HG03571 (cell line): ENCODE results near the gene MAPKAPK5.
A peak's percentile ranks its signal among the peaks of the same experiment; 100 is the strongest.
"Not testable (repeated sequence)": the region's sequence is repeated elsewhere in the genome, so short reads cannot be mapped to it uniquely, and the experiment has no call there.

Experiments used
- ATAC-seq: cut with Tn5 transposase; IDR thresholded peaks from one replicate; pipeline ENCODE4 v1.9.1; 2021; ENCODE audit not compliant: unreplicated experiment

The MAPKAPK5 gene

DNA sequence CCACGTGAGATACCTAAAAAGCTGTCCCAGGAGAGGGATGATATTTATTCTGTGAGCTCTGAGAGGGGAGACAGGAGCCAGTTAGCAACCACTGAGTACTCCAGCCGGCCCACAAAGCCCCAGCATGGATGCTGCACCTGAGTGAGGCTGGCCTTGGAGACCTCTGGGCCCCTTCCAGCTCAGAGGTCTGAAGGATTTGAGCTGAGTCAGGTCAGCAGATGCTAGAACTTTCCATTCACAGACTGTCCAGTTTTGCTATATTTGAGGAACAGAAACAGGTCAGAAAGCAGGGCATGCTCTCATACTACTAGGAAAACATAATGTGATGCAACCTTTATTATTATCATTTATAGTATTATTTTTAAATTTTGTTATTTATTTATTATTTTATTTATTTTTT lies 15.0 kb upstream of the MAPKAPK5 start:
- no peak for ATAC-seq

DNA sequence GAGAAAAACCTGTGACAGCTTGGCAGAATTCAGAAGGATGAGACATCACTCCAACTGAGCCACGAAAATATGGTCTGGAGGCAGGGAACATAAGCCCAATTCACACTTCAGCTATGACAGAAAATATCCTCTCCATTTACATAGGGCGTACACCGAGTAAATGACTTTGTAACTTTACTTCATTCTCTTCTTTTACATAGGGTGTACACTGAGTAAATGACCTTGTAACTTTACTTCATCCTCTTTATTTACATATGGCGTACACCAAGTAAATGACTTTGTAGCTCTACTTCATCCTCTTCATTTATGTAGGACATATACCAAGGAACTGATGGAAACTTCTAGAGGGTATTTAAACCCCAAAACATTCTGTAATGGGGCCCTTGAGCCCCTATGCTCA lies 14.1 kb upstream of the MAPKAPK5 start:
- ATAC-seq, result no peak

DNA sequence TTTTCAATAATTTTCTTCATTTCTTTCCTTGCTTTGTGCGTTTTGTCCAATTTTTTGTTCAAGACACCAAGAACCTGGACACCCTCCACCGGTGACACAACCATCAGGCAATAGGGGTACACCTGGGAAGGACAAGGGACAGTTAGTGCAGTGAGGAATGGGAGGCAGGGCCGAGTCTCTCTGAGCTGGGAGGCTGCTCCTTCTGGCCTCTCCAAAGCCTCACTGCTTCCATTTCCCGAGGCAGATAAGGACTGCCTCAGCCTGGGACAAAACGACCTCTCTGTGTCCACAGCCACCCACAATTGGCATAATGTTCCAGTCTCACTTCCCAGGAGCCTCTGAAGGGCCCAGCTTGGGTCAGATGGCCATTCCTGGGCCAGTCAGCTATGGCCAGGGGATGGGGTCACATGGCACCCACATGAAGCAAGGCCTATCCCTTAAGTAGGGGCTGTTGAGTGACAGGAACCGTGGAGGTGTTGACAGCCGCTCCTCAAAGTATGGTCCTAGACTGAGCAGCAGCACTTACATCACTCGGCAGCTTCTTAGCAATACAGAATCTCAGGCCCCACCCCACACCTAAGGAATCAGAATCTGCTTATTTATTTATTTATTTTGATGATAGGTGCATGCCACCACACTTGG lies 13.6 kb upstream of the MAPKAPK5 start:
- ATAC-seq, result no peak

DNA sequence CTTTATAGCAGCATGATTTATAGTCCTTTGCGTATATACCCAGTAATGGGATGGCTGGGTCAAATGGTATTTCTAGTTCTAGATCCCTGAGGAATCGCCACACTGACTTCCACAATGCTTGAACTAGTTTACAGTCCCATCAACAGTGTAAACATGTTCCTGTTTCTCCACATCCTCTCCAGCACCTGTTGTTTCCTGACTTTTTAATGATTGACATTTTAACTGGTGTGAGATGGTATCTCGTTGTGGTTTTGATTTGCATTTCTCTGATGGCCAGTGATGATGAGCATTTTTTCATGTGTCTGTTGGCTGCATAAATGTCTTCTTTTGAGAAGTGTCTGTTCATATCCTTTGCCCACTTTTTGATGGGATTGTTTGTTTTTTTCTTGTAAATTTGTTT lies 12.4 kb upstream of the MAPKAPK5 start:
- not testable (repeated sequence) for ATAC-seq

DNA sequence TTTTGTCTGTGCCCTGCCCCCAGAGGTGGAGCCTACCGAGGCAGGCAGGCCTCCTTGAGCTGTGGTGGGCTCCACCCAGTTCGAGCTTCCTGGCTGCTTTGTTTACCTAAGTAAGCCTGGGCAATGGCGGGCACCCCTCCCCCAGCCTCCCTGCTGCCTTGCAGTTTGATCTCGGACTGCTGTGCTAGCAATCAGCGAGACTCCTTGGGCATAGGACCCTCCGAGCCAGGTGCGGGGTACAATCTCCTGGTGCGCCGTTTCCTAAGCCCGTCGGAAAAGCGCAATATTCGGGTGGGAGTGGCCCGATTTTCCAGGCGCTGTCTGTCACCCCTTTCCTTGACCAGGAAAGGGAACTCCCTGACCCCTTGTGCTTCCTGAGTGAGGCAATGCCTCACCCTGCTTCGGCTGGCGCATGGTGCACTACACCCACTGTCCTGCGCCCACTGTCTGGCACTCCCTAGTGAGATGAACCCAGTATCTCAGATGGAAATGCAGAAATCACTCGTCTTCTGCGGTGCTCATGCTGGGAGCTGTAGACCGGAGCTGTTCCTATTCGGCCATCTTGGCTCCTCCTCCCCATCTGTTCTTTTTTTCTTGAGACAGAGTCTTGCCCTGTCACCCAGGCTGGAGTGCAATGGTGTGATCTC lies 7.2 kb upstream of the MAPKAPK5 start:
- not testable (repeated sequence) for ATAC-seq

DNA sequence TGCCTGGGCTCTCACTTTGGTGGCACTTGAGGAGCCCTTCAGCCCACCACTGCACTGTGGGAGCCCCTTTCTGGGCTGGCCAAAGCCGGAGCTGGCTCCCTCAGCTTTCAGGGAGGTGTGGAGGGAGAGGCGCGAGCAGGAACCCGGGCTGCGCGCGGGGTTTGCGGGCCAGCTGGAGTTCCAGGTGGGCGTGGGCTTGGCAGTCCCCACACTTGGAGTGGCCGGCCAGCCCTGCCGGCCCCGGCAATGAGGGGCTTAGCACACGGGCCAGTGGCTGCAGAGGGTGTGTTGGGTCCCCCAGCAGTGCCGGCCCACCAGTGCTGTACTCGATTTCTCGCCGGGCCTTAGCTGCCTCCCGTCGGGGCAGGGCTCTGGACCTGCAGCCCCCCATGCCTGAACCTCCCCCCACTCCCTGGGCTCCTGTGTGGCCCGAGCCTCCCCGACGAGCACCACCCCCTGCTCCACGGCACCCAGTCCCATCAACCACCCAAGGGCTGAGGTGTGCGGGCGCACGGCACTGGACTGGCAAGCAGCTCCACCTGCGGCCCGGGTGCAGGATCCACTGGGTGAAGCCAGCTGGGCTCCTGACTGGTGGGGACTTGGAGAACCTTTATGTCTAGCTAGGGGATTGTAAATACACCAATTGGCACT lies 6.4 kb upstream of the MAPKAPK5 start:
- ATAC-seq, result not testable (repeated sequence)

DNA sequence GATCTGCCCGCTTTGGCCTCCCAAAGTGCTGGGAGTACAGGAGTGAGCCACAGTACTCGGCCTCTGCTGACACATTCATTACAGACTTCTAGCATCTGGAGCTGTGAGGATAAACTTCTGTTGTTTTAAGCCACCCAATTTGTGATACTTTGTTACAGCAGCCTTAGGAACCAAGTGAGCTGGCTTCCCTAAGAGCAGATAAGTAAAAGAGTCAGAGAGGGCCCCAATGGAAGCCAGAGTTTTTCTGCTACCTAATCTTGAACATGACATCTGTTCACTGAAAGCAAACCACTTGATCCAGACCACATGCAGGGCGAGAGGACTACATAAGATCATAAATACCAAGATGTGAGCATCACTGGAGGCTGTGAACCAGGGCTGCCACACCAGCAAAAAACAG lies 3.7 kb upstream of the MAPKAPK5 start:
- ATAC-seq, result no peak

DNA sequence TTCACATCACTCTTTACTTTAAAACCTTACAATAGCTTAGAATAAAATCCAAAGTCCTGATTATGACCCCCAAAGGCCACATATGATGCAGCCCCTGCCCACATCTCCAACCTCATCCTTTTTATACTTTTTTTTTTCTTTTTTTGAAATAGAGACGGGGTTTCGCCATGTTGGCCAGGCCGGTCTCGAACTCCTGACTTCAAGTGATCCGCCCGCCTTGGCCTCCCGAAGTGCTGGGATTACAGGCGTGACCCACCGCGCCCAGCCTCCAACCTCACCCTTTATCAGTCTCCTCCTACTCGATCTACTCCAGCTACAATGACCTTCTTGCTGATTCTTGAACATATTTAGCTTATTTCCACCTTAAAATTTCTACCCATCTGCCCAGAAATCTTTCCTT lies 1.2 kb upstream of the MAPKAPK5 start:
- no peak for ATAC-seq

DNA sequence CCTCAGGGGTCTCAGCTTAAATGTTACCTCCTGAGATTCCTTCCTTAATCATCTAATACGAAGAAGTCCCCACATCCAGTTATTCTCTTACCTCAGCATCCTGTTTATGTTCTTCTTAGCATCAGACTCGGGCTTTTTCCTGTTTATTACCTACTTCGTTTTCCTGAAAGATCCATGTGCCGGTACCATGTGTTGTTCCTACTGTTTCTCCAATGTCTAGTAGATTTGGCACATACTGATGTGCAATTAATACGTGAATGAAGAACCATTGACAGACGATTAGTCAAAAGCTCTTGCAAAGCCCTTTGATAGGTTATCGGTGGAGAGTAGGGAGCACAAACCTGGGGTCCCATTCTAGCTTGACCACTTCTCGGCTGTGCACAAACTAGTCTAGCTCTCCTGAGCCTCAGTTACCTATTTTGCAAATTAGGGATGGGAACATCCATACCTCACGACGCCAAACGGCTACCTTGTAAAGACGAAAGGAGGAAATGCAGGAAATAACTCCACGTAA lies 735 bp upstream of the MAPKAPK5 start:
- ATAC-seq, result no peak

DNA sequence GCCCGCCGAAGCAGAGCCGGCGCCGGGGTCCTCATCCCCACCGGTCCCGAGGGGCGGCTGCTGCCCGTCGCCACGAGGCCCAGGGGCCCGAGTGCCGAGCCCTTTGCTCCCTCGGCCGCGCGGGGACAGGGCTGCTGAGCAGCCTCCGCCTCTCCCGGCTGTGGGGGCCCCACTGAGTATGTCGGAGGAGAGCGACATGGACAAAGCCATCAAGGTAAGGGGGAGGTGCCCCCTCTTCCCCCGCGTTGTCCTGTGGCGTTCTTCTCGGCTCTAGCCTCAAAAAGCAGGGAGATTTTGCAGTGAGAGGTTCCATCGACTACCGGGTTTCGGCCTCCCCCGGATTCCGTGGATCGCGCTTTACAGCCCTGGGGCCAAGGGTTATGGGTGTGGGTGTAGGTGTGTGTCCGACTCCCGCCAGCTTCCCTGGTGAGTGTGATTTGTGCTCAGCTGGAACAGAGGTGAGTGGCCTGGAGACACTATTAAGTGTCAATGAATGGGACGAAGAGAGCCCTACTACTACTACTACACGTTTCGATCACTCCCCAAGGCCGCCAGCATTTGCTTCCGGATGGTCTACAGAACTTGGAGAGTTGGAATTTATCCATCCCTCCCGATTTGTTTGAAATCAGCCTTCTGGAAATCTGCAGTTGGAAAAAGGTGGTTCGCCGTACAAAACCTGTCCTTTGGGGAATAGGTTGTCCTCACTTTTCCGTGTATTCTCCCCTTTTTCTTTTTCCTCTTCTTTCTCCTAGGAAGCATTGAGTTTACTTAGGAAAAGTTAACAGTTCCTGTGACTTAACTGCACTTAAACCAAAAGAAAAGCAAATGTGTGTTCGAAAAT lies 748 bp downstream of the MAPKAPK5 start:
- ATAC-seq, result peak; percentile 32

DNA sequence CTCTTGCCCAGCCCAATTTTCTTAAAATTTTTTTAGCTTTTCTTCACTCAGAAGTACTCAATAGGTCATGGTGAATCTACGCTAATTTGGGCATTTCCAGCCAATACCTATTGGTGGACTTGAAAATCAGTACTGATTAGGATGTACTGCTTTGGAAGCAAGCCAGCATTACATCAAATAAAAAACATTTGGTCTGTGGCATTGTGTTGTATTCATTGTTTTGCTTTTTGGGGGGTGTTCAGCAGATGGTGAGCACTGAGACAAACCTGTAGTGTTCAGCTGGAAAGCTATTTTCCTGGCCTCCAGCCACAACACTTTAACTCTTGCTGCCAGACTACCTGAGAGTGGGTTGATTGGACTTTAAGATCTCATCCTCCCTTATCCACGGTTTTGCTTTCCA lies 4.0 kb downstream of the MAPKAPK5 start:
- no peak for ATAC-seq

DNA sequence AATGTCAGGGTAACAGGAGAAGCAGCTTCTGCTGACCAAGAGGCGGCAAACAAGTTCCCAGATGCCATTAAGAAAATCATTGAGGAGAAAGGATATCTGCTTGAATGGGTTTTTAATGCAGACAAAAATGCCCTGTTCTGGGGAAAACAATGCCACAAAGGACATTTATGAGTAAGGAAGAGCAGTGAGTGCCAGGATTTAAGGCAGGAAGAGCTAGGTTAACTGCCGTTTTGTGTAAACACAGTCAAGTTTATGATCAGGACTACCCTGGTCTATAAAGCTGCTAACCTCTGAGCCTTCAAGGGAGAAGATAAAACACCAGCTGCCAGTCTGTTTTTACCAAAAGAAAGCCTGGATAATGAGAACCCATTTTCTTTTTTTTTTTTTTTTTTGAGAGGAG lies 8.5 kb downstream of the MAPKAPK5 start:
- ATAC-seq, result no peak

DNA sequence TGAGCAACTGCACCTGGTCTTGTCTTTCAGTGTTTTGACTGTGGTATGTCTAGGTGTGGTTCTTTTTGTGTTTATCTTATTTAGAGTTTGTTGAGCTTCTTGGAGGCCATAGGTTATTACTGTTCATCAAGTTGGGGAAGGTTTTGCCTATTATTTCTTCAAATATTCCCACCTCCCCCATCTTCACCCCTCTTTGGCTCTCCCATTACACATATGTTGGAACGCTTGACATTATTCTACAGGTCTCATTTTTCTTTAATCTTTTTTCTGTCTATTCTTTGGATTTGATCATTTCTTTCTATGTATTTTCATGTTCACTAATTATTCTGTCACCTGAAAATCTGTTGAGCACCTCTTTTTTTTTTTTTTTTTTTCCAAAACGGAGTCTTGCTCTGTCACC lies 16.2 kb downstream of the MAPKAPK5 start:
- no peak for ATAC-seq

DNA sequence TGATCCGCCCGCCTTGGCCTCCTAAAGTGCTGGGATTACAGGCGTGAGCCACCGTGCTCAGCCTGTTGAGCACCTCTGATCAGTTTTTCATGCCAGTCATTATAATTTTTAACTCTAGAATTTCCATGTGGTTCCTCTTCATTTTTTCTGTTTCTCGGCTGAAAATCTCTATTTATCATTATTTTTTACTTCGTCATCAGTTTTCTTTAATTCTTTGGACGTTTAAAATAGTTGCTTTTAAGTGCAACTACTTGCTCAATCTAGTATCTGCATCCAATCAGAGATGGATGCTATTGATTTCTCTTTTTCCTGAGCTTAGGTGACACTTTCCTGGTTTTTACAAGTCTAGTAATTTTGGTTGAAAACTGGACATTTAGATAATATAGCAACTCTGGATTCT lies 16.8 kb downstream of the MAPKAPK5 start:
- no peak for ATAC-seq

DNA sequence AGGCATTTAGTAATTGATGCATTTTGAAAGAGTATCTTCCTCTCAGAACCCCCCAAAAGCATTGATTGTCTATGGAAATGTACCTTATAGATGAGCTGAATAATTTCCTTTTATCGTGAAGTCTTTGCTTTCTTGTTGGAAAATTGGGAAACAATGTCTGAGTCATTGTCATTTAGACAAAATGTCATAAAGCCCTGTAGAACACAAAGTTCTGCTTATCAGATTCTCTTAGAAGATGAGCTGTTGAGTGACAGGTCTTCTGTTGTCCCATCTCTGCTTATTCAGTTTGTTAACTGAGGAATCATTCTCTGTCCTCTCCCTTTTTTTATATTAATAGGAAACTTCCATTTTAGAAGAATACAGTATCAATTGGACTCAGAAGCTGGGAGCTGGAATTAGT lies 22.9 kb downstream of the MAPKAPK5 start:
- ATAC-seq, result no peak

DNA sequence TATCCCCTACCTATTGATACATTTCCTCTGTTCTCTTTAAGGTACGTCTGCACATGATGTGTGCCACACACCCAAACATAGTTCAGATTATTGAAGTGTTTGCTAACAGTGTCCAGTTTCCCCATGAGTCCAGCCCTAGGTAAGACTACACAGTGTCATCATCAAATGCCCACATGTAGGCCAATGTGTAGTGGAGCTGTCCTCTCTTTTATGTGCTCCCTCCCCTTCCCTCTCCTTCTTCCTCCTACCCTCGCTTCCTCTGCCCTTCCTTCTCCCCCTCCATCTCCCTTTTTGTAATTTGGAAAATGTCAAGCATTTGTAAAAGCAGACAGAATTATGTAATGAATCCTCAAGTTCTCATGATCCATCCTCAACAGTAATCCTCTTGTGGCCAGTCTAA lies 25.5 kb downstream of the MAPKAPK5 start:
- no peak for ATAC-seq

DNA sequence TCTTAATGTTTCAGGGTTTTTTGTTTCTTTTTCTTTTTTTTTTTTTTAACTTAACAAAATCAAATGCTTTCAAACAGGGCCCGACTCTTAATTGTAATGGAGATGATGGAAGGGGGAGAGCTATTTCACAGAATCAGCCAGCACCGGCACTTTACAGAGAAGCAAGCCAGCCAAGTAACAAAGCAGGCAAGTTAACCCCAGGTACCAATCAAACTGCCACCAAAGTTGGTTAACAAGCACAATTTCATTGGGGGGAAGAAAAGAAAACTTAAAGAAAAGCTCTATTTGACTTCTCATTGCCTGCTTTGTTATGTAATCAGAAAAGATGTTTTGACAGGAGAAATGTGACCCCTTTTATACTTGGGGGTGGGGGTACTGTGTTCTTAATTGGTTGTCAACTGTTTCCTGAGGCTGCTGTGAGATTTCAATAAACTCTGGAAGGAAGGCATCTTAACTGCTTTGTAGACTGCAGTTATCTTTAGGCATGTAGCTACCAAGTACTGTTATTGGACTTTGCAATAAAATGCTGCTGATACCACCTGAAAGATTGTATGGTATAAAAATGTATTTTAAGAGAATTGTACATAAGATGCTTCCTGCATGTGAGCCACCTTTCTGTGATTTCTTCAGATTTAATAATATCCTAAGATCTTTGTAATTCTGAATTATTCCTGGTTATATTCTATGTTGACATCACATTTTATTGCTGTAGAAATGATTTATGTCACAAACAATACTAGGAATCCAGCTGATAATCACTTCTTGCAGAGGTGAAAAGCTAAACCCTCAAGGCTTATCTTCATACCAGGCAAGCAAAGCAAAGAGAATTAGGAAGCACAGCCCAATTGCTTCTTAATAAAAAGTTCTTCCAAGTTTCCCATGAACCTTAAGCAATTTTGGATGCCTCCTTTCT lies 26.9 kb downstream of the MAPKAPK5 start:
- ATAC-seq, result no peak

DNA sequence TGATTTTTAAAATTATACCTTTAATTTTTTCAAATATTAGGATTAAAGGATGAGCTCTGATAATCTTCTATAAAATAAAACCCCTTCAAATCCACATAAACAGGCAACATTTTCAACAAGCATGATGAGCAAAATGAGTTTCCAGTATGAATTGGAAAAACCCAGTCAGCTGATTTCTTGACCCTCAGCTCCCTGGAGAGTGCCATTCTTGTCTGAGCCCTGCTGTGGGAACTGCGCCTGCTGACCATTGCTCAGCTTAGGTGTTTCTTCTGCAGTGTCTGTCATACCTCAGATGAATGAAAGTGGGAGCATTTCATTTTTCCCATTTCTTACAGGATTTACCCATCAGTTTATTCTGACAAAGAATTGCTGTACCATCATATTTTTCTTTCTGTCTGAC lies 27.6 kb downstream of the MAPKAPK5 start:
- no peak for ATAC-seq

DNA sequence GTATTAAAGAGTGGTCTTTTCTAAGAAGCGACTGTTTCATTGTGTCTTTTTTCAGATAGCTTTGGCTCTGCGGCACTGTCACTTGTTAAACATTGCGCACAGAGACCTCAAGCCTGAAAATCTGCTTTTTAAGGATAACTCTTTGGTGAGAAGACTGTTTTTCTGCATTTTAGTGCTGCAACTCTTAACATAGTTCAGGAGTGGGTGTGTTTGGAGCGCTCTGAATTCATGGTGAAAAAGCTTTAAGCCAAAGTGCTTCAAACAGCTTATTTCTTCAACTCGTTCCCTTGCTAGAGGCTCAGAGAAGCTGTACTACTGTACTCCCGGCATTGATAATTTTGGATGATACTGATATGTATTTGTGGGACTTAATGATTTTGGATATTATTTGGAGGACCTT lies 28.2 kb downstream of the MAPKAPK5 start:
- ATAC-seq, result no peak

DNA sequence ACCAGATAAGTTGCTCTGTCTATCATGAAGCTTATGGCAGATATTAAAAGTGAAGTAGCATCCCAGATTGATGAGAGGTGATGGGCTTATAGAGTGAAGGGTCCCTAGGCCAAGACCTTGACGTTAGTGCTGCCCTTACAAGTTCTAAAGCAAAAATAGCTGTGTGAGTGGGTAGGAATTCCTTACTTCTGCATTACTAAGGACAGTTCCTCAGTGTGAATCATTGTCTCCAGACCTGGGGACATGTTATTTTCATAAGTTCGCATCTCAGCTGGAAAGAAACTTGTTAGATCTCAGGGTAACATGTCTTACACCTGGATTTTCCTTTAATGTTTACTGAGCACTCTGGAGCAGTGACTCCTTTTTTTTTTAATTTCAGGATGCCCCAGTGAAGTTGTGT lies 28.7 kb downstream of the MAPKAPK5 start:
- no peak for ATAC-seq
